Measurements from ENCODE around the gene METTL8.

DNA sequence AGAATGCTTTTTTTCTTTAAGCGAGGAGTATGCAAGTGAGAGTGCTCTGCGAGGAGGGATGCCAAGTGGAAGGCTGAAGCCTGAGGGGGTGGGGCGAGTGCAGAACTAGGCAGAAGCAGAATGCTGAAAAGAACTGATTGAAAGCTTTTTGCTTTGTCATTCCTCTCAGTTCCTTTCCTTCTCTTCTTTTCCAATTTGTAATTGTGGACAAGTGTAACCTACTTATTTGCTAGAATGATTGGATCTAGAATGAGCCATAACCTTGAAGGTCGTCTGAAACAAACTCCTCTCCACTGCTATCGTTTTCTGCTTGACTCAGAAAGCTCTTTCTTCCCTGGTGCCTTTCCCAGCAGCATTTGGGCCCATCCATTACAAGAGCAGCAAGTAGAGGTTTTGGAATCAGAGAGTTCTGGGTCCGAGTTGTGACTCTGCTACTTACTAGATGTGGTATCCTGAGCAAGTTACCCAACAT is 115.3 kb downstream of the METTL8 start:
- TF ChIP-seq EP300 (IDR thresholded peaks at IDR 0.05), result no peak
- no peak for TF ChIP-seq CTCF (IDR thresholded peaks at IDR 0.05)
